SH-SY5Y (cell line): ENCODE results near the gene TIMP4.

Experiments used
- GATA2 ChIP-seq: IDR thresholded peaks from 2 replicates; pipeline ENCODE4 v1.6.1; 2011; ENCODE audit warnings: mild to moderate bottlenecking, low read depth, low read length
- GATA3 ChIP-seq: IDR thresholded peaks from 2 replicates; pipeline ENCODE4 v1.6.1; 2011; ENCODE audit warnings: low read depth, mild to moderate bottlenecking, low read length, moderate library complexity

Gene TIMP4

DNA sequence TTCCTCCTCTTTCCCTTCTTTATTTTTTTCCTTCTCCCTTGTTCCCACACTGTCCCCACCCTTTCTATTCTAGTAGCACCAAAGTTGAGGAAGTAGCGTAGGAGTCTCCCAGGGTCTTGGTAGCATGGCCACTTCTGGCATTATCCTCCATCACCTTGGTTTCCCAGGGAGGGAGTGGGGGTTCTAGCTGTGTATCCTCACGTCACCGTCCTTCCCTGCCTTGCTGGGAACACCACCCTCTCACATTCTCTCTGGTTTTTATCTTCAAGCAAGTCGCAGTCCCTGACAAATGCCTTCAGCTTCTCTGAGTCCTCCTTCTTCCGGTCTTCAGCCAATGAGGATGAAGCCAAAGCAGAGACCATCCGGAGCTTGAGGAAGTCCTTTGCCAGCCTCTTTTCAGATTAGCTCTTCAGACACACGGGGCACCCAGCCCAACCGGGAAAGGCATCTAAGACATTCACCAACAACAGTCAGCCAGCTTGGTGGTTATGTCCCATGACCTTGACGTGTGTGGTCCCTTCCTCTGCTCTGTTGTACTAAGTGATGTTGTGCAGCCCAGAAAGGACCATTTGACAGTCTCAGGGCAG is 31.6 kb upstream of the TIMP4 start:
- TF ChIP-seq GATA3 (no peak), GATA2 (no peak)

DNA sequence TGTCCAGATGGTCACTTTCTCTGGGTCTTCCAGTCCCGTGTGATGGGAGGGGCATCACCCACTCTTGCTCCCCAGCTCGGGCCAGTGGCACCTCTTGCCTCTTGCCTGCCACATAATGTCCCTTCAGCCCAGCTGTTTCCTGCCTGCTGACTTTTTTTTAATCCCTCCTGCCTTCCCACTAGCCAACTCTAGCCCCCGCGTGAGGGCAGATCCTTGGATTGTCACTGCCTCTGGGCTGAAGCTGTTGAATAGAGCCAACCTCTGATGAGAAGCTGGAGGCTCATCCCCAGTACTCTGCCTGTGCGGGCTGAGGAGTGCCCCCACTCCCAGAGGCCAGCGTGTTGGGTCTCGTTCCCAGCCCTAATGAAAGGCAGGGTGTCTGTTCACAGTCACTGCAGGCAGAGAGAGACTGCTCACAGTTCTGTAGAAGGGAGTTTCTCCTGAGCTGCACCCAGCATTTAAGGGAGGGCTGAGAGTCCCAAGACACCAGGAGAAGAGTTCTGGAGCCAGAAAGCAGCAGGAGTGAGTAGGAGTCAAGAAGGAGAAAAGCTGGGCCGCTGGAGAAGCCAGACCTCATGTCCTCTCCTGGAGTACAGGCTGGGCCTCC is 30.1 kb upstream of the TIMP4 start:
- TF ChIP-seq GATA2 (no peak), GATA3 (no peak)

DNA sequence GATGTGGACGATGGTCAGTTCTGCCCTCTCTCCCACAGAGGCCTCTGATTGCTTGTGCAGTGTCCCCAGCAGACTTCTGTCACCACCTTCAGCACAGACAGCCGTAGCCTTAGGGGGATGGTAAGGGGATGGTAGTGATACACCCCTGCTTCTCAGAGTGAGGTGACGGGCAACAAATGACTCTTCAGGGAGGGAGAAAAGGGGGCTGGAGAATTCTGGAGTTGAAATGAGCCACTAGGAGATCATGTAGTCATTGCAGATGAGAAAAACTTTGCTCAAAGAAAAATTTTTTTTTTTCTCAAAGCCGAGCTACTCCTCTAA is 29.6 kb upstream of the TIMP4 start:
- no peak for TF ChIP-seq GATA2
- no peak for TF ChIP-seq GATA3

DNA sequence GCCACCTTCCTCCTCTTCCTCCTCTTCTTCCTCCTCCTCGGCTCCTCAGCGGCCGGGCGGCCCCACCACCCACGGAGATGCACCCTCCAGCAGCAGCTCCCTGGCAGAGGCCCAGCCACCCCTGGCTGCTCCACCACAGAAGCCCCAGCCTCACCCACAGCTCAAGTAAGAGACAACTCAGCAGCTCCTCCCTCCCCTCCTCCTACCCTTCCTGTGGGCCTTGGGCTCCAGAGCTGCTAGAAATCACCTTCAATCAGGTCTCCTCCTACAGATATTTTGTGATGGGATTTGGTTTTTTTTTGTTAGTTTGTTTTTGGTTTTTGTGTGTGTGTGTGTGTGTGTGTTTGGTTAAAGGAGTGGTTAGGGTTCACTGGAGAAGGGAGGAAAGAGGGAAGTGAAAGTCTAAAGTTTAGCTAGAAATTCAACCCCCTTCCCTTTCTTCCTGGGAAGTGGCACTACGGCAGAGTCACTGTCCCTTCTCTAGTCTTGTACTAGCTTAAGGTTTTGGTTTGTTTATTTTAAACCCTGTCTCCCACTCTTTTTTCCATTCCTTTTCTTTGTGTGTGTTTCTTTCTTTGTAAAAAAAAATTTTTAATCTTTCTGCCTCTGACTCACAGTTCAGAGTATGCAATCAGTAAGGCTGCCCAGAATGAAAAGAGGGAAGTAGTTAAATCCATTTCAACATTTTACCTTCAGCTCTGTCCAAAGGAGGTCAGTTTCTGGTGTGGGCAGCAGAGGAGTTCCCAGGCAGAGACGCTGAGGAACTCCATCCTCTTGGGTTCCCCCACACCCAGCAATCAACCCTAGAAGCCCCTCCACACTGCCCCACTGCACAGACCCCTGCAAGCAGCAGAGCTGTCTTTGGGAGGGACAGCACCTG is 29.0 kb upstream of the TIMP4 start:
- TF ChIP-seq GATA2 (no peak), GATA3 (no peak)

DNA sequence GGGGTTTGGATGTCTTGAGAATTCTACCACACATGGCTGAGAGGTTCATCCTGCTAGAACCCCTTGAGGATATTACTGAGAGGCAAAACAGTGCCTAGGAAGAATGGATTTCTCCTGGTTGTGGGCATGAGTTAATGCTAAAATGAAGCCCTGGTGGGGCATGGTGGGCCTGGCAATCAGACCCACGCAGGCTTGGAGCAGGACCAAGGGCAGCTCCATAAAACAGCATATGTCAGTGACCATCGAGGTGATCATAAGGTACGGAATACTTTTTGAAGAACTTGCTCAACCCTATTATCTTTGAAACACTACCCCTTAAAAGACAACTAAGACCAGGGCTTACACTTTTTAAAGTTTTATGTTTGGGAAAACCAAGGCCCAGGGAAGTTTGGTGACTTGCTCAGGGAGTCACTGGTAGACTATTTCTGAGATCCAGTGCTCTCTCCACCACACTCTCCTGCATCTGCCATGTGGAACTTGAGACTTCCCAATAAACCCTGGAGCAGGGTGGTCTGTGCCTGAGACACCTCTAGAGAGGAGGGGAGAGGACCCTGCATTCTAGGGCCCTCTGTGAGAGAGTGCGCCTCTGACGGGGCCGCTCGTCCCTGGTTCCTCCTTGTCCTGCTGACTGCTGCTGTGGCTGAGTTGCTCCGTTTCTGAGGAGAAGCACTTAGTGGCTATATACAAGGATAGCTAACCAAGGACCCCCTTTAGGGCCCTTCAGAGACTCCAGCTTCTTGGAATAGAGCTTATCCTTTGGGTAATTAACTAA is 28.0 kb upstream of the TIMP4 start:
- TF ChIP-seq GATA2 (no peak), GATA3 (no peak)

DNA sequence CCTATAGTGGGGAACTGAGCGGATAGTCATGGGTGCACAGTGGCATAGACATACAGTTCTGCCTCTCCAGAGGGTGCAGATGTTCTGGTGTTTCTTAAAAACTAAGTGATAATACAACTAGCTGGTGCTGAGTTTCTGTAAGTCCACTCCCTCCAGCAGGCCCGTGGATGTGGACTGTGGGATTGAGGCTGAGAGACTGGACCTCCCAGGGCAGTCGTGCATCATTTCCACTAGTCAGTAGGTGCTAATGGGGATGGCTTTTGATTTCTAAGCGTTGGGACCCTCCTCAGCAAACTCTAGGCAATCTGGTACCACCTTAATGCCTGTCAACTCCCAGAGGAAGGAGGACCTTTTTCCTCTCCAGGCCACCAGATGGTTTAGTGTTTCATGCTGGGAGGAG is 27.3 kb upstream of the TIMP4 start:
- TF ChIP-seq GATA3 (no peak), GATA2 (no peak)

DNA sequence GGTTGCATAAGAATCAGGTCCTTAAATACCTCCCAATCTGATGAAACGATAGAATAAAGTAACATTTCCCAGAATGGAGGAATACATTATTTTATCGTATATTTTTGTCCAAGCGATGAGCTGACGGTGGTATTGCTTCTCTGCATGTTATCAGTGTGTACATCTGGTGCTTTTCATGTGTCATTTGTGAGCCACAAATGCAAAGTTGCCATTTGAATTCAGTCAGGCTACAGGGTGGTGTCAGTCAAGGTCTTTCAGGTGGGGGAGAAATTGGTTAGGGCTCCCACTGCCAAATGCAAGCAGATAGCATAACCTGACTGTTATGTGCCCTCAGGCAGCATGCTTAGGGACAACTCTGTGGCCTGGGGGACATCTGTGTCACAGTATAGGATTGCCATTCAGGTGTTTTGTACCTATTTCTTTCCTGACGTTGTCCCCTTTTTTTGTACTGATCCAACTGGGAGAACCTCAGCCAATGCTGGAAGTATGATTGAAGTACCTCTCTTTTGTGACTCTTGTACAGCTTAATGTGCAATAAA is 26.5 kb upstream of the TIMP4 start:
- TF ChIP-seq GATA3 (no peak), GATA2 (no peak)

DNA sequence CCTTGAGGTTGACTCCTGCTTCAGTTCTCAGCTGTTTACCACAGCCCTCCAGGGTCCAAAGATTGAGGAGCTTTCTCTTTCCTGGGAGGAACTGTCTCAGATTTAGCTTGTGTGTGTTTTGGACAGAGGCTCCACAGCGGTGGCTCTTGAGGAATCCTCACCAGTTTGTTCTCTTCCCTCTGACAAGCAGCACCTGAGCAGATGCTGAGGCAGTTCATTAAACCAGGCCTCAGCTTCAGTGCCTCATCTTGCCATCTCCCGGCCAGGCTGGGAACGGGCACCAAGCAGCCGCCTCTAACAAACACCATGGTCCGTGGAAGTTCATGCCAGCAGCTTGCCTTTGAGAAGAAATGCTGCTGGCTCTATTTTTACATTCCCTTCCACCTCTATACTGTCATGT is 25.8 kb upstream of the TIMP4 start:
- TF ChIP-seq GATA3 (no peak), GATA2 (no peak)

DNA sequence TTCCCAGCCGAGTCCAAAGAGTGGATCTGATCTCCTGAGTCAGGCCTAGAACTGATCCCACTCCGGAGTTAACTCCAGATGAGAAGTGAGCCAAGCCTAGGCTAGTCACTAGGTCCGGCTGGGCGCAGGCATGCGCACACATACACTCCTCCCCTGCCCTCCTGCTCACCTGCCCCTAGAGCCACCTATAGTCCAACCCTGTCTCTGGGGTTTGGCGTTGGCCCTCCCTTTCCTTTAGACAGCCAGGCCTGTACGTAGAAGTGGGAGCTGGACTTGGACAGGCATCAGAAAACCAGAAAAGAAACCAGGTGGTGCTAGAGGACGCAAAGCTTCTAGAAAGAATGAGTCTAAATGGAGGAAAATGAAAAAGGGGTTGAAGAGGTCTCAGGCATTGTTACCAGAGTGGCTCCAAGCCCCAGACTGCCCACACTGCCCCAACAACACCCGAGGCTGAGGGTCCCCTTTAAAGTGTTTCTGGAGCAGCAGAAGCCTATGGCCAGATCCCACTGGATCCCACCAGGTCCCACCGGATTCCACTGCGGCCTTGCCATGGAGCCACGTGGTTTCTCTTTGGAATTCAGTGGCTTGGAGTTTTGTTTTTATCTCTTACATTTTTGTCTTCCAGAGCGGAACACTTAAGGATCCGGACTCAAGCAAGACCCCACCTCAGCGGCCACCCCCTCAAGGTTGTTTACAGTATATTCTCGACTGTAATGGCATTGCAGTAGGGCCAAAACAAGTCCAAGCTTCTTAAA is 24.2 kb upstream of the TIMP4 start:
- no peak for TF ChIP-seq GATA3
- no peak for TF ChIP-seq GATA2

DNA sequence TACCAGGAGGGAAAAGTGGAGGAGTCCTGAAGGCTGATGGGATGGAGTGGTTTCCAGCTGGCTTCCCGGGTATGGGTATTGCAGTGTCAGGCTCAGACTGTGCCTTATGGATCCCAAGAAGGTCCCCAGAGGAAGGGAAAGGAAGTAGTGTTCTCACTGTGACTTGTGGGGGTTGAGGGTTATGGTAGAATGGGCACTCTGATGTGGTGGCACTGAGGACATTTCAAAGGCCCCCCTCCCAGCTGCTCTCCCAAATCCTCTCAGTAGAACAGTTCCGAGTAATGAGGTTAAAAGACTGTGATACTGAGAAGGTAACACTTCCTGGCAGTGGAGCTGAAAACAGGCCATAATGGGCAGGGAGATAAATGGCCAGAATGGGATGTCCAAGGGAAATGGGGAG is 23.1 kb upstream of the TIMP4 start:
- TF ChIP-seq GATA2 (no peak), GATA3 (no peak)

DNA sequence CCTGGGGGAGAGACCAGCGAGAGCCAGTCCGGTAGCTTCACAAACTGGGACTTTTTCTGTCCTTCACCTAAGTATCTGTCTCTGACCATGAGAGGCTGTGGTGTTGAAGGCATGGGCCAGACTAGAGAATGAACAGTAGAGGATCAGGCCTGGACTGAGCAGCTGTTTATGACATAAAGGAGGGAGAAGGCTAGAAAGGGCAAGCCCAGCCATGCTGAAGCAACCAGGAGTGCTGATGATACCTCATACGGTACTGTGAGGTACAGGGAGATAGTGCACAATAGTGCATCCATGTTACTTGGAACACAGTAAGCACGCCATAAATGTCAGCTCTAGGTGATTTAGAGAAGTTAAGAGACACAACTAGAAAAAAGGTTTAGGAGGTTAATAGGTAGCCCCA is 22.6 kb upstream of the TIMP4 start:
- TF ChIP-seq GATA3 (no peak), GATA2 (no peak)

DNA sequence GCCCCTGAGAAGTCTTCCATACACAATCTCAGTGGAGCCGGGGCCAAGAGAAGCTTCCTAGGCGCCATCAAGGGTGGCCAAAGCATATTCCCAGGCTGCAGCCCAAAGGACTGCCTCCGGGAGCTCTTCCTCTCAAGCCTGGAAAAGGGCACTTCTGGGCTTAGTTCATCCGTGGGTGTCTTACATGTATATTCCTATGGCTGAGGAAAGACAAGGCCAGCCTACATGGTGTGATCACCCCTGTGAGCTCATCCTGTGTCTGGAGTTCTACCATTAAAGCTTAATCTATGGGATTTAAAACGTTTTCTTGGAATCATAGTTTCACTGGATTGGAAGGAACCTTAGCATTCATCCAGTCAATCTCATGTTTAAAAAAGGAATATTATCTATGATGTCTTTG is 21.9 kb upstream of the TIMP4 start:
- TF ChIP-seq GATA2: no peak
- TF ChIP-seq GATA3: no peak

DNA sequence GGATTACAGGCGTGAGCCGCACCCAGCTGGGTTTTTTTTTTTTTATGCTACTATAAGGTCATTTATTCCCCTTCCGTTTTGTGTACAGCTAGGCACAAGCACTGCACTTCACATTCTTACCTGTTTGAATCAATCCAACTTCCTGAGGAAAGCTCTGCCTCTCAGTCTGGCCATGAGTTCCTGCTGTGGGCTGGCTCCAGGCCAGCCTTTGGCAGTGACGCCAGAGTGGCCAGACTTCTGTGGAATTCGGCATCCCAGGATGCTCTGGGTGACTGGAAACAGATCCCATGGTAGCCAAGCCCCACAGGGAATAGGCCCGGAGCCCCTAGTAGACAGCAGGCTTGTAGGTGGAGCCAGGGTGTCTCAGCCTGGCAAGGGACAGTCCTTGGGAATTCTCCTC is 21.5 kb upstream of the TIMP4 start:
- TF ChIP-seq GATA3 (no peak), GATA2 (no peak)
